H1 (cell line): Measurements from ENCODE around the gene PRKN. TPM values are rescaled to one million over a fixed set of nuclear protein-coding genes. Genes with fewer than 3 reads are reported as not detected.

Experiments used
- PHF8 ChIP-seq: fragments of 200-600 bp; sonication (generic); conservative IDR thresholded peaks from 2 replicates; pipeline ENCODE4 v1.7.1; 2012; ENCODE audit warnings: low read depth, mild to moderate bottlenecking, inconsistent platforms, low read length, moderate library complexity
- SRF ChIP-seq: IDR thresholded peaks from 2 replicates; pipeline ENCODE4 v1.6.1; 2011; ENCODE audit warnings: mild to moderate bottlenecking, low read depth, low read length, moderate library complexity
- polyA plus RNA-seq, 7 experiments: library from polyadenylated mRNA; depleted of rRNA in 3 of 7; stranded (reverse) in 5 of 7; unstranded in 2 of 7; fragments of >200 nt in 5 of 7; fragments of 200-250 nt in 2 of 7; gene quantifications; 1 replicate in 5 of 7; 2 replicates in 1 of 7; 4 replicates in 1 of 7; pipeline versions ENCODE4 v1.2.1 to v1.2.3, GENCODE V29; 2011 to 2013; ENCODE audit warnings: missing spikeins in 2 of 7, mixed read lengths in 2 of 7
- total RNA-seq: library from RNA; stranded (reverse); fragmentation: NEBNext Ultra II Directional; extraction: Animal tissue kit (Norgen Biotek cat#: 25700); gene quantifications from 2 replicates; pipeline ENCODE4 v1.2.1, GENCODE V29; 2021
- TF ChIP-seq, protein P1 (sequence below): IDR thresholded peaks from 2 replicates; pipeline ENCODE4 v1.6.1; 2012; ENCODE audit warnings: inconsistent platforms

PRKN gene
- total and polyA plus RNA-seq, 2 of the 8 experiments (the other 6 are each of a cell fraction or from before 2014, with no cell fraction given), result 0.13 to 0.29 TPM

DNA sequence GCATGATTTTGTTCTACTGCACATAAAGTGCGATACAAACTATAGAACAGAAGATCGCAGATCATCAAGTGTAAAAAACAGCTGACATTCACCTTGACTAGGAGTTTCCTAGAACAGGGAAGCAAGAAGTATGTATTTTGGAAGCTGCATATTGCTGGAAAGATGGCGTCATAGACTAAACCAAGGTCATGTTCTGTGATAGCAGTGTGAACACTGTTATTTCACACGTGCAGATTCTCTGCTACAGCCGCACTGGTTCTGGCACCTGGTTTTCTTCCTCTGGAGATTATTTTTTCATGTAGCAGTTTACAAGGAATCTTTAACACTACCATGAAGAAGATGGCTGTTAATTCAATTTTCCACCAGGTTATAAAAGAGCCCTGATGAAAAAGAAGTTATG, 681.2 kb downstream of the PRKN start (continued):
- TF ChIP-seq SRF, result no peak
- TF ChIP-seq, protein P1, sequence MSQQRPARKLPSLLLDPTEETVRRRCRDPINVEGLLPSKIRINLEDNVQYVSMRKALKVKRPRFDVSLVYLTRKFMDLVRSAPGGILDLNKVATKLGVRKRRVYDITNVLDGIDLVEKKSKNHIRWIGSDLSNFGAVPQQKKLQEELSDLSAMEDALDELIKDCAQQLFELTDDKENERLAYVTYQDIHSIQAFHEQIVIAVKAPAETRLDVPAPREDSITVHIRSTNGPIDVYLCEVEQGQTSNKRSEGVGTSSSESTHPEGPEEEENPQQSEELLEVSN, result no peak
- TF ChIP-seq PHF8, result no peak
